Measurements from ENCODE around the gene RAPGEF4. TPM values are rescaled to one million over a fixed set of nuclear protein-coding genes. Genes with fewer than 3 reads are reported as not detected.

RAPGEF4 gene
- total RNA-seq, 4 donors from 2014 or later, result 16.1 to 26.2 (median 21.3) TPM

DNA sequence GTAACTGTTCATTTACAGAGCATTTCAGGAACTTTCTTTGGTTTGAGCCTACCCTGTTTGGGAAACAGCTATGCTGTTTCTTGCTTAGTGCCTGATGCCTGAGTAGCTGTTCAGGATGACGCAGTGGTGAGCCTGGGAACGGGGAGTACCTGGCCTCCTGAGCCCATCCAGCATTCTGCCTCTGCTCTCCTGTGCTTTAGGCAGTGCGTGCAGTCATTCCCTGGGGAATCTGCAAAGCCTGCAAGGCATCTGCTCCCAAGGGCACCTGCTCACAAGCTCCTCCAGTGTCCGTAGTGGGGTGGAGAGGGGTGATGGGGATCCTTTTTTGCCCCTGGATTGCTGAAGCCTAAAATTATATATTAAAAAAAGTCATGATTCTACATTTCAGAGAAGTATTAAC, 68.8 kb downstream of the RAPGEF4 start:
- Histone ChIP-seq H3K9me3 (no peaks in the 10 kb centered on the region), H3K4me1 (no peaks in the 10 kb centered on the region), H3K36me3 (no peaks in the 10 kb centered on the region), H3K27ac (no peak overlapping the region), H3K27me3 (no peaks in the 10 kb centered on the region), H3K4me3 (no peak overlapping the region)
- TF ChIP-seq, protein P1, sequence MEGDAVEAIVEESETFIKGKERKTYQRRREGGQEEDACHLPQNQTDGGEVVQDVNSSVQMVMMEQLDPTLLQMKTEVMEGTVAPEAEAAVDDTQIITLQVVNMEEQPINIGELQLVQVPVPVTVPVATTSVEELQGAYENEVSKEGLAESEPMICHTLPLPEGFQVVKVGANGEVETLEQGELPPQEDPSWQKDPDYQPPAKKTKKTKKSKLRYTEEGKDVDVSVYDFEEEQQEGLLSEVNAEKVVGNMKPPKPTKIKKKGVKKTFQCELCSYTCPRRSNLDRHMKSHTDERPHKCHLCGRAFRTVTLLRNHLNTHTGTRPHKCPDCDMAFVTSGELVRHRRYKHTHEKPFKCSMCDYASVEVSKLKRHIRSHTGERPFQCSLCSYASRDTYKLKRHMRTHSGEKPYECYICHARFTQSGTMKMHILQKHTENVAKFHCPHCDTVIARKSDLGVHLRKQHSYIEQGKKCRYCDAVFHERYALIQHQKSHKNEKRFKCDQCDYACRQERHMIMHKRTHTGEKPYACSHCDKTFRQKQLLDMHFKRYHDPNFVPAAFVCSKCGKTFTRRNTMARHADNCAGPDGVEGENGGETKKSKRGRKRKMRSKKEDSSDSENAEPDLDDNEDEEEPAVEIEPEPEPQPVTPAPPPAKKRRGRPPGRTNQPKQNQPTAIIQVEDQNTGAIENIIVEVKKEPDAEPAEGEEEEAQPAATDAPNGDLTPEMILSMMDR (IDR thresholded peaks at IDR 0.05), result no peak
- TF ChIP-seq POLR2A (IDR thresholded peaks at IDR 0.05), result no peak
- intact Hi-C loops (cut with DNase I; ENCODE audit: low total_unique reads), result loop anchor here (10.0 kb wide), 1 partner anchor 130 kb away; no protein-coding TSS in a partner anchor
- no peak for DNase-seq

DNA sequence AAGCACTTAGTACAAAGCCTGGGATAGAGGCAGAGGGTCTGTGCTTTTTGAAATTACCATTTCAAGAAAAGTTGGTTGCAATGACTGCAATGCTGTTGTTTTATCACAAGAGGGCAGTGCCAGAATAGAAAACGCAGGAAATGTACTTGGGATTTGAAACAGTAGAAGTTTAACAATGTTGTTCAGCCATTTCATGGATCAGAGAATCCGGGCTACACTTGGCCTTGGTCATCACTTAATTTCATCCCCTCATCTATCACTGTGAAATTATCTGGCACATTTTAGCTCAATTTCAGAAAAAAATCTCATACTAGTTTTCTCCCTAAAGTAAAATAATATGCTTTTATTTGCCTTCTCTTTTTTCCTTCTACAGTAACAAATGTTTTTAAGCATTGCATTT, 70.8 kb downstream of the RAPGEF4 start:
- Histone ChIP-seq H3K4me3 (no peak overlapping the region), H3K4me1 (no peaks in the 10 kb centered on the region), H3K36me3 (no peaks in the 10 kb centered on the region), H3K27me3 (no peaks in the 10 kb centered on the region), H3K9me3 (no peaks in the 10 kb centered on the region), H3K27ac (peak overlapping the region in 1 of 2 donors; percentile 22)
- TF ChIP-seq, protein P1 (IDR thresholded peaks at IDR 0.05), result peak; percentile 74 to 84 (median 82)
- no peak for TF ChIP-seq POLR2A (IDR thresholded peaks at IDR 0.05)
- intact Hi-C loops (cut with DNase I; ENCODE audit: low total_unique reads), result loop anchor here (10.0 kb wide), 1 partner anchor 128 kb away; no protein-coding TSS in a partner anchor
- DNase-seq, result no peak

DNA sequence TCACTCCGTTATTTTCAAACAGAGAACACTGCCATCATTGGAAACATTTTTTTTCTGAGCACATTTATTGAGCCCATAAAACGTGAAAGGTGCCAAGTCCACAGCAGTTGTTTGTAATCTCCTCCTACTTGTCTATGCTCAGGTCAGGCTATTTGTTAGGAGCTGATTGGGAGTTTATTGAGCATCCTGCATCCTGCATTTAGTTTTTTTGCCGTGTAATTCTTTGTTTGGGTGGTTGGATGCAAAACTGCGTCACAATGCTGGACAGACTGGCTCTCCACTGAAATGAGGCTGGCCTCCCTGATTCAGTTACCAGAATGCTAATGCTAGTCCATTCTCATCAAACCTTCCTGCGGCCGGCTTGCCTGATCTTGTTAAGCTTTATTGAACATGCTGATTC, 71.4 kb downstream of the RAPGEF4 start:
- Histone ChIP-seq H3K27me3 (no peaks in the 10 kb centered on the region), H3K36me3 (no peaks in the 10 kb centered on the region), H3K27ac (peak overlapping the region in 1 of 2 donors; percentile 22), H3K4me3 (no peak overlapping the region), H3K9me3 (no peaks in the 10 kb centered on the region), H3K4me1 (no peaks in the 10 kb centered on the region)
- TF ChIP-seq POLR2A (IDR thresholded peaks at IDR 0.05), result no peak
- TF ChIP-seq, protein P1 (IDR thresholded peaks at IDR 0.05), result no peak
- intact Hi-C loops (cut with DNase I; ENCODE audit: low total_unique reads), result loop anchor here (10.0 kb wide), 1 partner anchor 128 kb away; no protein-coding TSS in a partner anchor
- no peak for DNase-seq

DNA sequence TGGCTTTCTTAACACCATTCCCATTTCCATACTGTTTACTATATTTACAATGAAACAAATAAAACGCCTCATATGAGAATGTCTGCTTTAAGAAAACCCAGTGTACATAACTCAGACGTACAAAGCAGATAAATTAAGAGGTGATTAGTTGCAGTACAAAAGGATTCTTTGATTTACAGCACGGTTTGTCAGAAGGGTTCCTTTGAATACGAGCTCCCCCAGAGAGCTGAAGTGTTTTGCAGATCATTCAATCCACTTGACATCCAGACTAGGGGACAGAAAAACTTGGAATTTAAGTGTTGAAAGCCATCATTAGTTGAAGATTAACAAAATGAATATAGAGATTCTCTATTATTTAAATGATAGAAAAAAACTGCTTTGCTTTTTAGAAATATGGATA, 72.5 kb downstream of the RAPGEF4 start:
- Histone ChIP-seq H3K27ac (no peak overlapping the region), H3K36me3 (no peaks in the 10 kb centered on the region), H3K4me3 (no peak overlapping the region), H3K4me1 (no peaks in the 10 kb centered on the region), H3K27me3 (no peaks in the 10 kb centered on the region), H3K9me3 (no peaks in the 10 kb centered on the region)
- DNase-seq, result no peak
- TF ChIP-seq, protein P1 (IDR thresholded peaks at IDR 0.05), result no peak
- no peak for TF ChIP-seq POLR2A (IDR thresholded peaks at IDR 0.05)
- intact Hi-C loops (cut with DNase I; ENCODE audit: low total_unique reads), result loop anchor here (10.0 kb wide), 1 partner anchor 127 kb away; no protein-coding TSS in a partner anchor

DNA sequence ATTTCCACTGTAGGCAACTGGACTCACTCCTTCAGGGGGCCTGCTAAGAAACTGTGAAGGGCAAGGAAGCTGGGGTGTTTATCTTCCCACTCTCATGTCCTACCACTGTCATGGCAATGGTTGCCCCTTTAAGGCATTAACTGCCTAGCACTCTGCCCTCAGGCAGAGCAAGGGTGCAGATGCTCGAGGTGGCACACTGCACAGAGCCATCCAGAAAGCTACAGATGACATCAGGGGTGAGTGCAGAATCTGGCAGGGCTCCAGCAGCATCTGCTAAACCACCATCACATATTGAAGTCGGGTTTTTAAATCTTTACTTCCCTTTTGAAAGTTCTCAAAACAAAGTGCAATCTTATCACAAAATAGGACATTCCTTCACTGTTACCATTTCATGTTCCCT, 75.4 kb downstream of the RAPGEF4 start:
- Histone ChIP-seq H3K27me3 (no peaks in the 10 kb centered on the region), H3K4me3 (no peak overlapping the region), H3K9me3 (no peaks in the 10 kb centered on the region), H3K27ac (no peak overlapping the region), H3K4me1 (no peaks in the 10 kb centered on the region), H3K36me3 (no peaks in the 10 kb centered on the region)
- DNase-seq, result no peak
- TF ChIP-seq POLR2A (IDR thresholded peaks at IDR 0.05), result no peak
- TF ChIP-seq, protein P1 (IDR thresholded peaks at IDR 0.05), result no peak
- intact Hi-C loops (cut with DNase I; ENCODE audit: low total_unique reads), result no loop called here
